Bronchial smooth muscle cell (primary cell): ENCODE results near the gene ARL17B. TPM values are rescaled to one million over a fixed set of nuclear protein-coding genes. Genes with fewer than 3 reads are reported as not detected.

Source experiments
- total RNA-seq: library from RNA; depleted of rRNA; stranded (reverse); fragments of >200 nt; gene quantifications from 2 replicates; pipeline ENCODE4 v1.2.1, GENCODE V29; 2014

The ARL17B gene
- 1.7 and 3.0 TPM in 2 replicates for total RNA-seq

GRCh38 chr17:46361755-46362154 lies at the start of gene ARL17B:
TSS of gene ARL17B (minus strand) at chr17:46361766. CDS start at chr17:46358397, 3,369 bp downstream.

GRCh38 chr17:46294831-46295230 lies 66.7 kb downstream of the ARL17B start, which contains the start of gene LRRC37A:
TSS of gene LRRC37A (plus strand) at chr17:46295131. CDS start at chr17:46295134, 3 bp downstream.

Other genes starting within 250 kb of the ARL17B start
- gene KANSL1, start 168.3 kb downstream of the ARL17B start, total RNA-seq = 71.7 and 83.5 TPM in 2 replicates
- 0.95 and 1.7 TPM in 2 replicates for gene LRRC37A, start 66.6 kb downstream of the ARL17B start, total RNA-seq
- 1.4 and 3.2 TPM in 2 replicates for gene LRRC37A2, start 150.7 kb upstream of the ARL17B start, total RNA-seq
- 1.3 and 3.6 TPM in 2 replicates for gene ARL17A, start 217.9 kb upstream of the ARL17B start, total RNA-seq
- gene NSF, start 228.9 kb upstream of the ARL17B start, total RNA-seq = 34.9 and 41.5 TPM in 2 replicates